Measurements from ENCODE around the gene LZTFL1. TPM values are rescaled to one million over a fixed set of nuclear protein-coding genes. Genes with fewer than 3 reads are reported as not detected.

Gene LZTFL1
- total RNA-seq, 1 experiment from 2014 or later: 32.3 TPM

DNA sequence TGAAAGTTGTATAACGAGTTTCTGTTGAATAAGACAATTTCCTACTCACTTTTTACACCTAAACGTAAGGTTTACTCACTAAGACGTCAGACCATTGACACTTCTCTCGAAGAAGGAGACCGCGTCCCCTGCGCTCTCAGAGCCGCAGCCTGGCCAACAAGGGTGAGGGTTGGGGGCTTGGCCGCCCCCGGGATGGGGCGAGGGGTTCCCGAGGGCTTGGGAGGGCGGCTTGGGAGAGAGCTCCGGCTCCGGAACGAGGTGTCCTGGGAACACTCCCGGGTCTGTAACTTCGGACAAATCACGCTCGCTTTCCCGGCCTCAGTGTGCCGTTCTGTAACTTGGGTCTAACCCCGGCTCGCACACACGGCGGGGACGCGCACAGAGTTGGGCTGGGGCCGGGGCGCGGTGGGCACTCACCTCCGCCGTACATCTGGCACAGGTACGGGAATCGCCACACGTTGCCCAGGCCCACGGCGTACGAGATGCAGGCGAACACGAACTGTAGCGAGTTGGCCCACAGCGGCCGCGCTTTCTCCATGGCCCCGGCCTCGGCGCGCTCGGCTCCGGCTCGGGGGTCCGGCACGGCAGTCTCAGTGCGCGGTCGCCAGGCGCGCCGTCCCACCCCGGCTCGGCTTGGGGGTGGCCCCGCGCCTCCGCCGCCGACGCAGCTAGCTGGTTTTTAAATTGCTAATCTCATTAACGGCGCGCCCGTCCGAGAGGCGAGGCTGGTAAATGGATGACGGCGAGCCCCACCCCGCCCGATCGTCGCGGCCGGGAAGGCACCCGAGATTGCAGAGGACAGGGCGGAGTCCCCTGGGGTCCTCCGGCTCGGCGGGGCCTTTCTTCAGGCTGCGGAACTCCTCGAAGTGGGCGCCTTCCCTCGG is 45.8 kb downstream of the LZTFL1 start, which contains the start of gene SLC6A20:
Gene SLC6A20, minus strand, starts transcription at position 655 of the 884 bp plus-strand sequence. Its CDS starts 117 bp downstream, at position 538.
- in situ Hi-C loops (cut with HindIII; ENCODE audit: low pct_unique_long_range_greater_than_20kb, low sequenced_read_pairs): no loop called here
- DNase-seq (ENCODE audit: low read depth, low spot score): no peak

- in situ Hi-C loops (cut with HindIII; ENCODE audit: low pct_unique_long_range_greater_than_20kb, low sequenced_read_pairs): no loop called here
These were observed 46.4 kb downstream of the LZTFL1 start for GRCh38 chr3:45795509-45795881.

GRCh38 chr3:45794660-45795059 is 47.3 kb downstream of the LZTFL1 start:
- in situ Hi-C loops (cut with HindIII; ENCODE audit: low pct_unique_long_range_greater_than_20kb, low sequenced_read_pairs): no loop called here
- DNase-seq (ENCODE audit: low read depth, low spot score): no peak

More at GRCh38 chr3:45795509-45795881, 46.4 kb downstream of the LZTFL1 start:
- no peak for DNase-seq (ENCODE audit: low read depth, low spot score)

GRCh38 chr3:45794177-45794560 is 47.8 kb downstream of the LZTFL1 start:
- no peak for DNase-seq (ENCODE audit: low read depth, low spot score)
- in situ Hi-C loops (cut with HindIII; ENCODE audit: low pct_unique_long_range_greater_than_20kb, low sequenced_read_pairs): no loop called here

DNA sequence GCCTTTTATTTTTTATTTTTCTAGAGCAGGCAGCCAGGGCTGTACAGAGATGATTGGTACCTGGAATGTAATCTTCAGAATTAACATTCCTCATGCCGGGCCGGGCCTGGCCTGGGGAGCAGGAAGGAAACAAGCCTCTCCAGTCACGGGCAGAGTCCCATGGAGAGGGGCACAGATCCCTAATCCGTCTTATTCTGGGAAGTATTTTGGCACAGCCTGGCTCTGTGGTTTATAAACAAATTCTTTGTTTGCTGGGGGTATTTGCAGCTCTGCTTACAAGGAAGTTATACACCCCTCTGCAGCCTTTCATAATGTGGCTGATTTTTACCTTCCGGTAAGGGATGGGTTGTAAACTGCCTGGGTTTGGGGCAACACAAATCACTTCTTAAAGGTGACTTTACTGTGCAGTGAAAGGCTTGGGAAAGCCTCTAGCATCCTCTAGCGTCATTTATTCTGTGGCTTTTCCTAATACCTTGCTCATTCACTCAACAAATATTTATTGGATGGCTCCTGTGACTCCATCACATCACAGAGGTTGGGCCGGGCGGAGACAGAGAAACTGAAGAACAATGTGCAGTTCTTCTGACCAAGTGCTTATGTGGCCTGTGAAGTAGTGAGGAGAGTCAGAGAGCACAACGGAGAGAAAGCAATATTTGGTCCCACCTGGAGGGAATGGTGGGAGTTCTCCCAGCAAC is 48.3 kb downstream of the LZTFL1 start:
- in situ Hi-C loops (cut with HindIII; ENCODE audit: low pct_unique_long_range_greater_than_20kb, low sequenced_read_pairs): no loop called here
- no peak for DNase-seq (ENCODE audit: low read depth, low spot score)

GRCh38 chr3:45792516-45793172 is 49.3 kb downstream of the LZTFL1 start:
- in situ Hi-C loops (cut with HindIII; ENCODE audit: low pct_unique_long_range_greater_than_20kb, low sequenced_read_pairs): no loop called here
- no peak for DNase-seq (ENCODE audit: low read depth, low spot score)

GRCh38 chr3:45792036-45792435 is 49.9 kb downstream of the LZTFL1 start:
- in situ Hi-C loops (cut with HindIII; ENCODE audit: low pct_unique_long_range_greater_than_20kb, low sequenced_read_pairs): no loop called here
- DNase-seq (ENCODE audit: low read depth, low spot score): no peak

DNA sequence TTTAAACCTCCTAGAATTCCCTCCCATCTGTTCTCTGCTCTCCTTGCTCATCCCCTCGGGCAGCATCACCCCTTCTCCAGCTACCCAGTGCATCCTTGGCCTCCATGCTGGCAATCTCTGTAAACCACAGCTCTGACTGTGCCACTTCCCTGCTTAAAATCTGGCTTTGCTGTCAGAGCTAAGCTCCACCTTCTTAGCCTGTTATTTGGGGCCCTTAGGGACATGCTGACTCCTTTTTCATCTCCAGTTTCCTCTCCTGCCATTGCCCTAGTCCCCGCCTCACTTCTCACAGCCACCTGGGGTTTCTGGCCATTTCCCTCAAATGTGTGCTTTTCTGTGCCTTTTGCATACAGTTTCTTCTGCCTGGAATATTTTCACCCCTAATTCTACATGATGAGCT is 51.3 kb downstream of the LZTFL1 start:
- in situ Hi-C loops (cut with HindIII; ENCODE audit: low pct_unique_long_range_greater_than_20kb, low sequenced_read_pairs): no loop called here
- DNase-seq (ENCODE audit: low read depth, low spot score): no peak

DNA sequence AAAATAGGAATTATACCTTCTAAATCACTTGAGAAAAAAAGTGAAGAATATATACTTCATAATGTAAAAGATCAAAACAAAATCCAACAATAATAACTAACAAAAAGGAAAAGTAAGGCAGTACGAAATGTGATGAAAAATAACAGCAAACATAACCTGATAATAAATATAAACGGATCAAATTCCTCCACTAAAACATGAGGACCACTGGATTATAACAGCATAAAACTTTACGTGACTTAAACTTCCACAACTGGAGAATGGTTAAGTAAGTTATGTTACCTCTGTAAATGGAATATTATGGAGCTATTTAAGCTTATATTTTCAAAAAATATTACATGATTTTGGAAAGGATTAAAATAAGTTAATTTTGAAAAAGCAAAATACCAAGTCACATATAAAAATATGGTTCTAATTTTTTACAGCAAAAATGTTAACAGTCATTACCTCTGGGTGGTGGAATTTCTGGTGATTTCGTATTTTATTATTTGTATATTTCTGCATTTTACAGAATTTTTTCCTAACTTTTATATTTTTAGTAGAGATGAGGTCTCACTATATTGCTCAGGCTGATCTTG is 52.6 kb downstream of the LZTFL1 start:
- in situ Hi-C loops (cut with HindIII; ENCODE audit: low pct_unique_long_range_greater_than_20kb, low sequenced_read_pairs): no loop called here
- DNase-seq (ENCODE audit: low read depth, low spot score): no peak

GRCh38 chr3:45787551-45787950 is 54.4 kb downstream of the LZTFL1 start:
- DNase-seq (ENCODE audit: low read depth, low spot score): no peak
- in situ Hi-C loops (cut with HindIII; ENCODE audit: low pct_unique_long_range_greater_than_20kb, low sequenced_read_pairs): no loop called here

- in situ Hi-C loops (cut with HindIII; ENCODE audit: low pct_unique_long_range_greater_than_20kb, low sequenced_read_pairs): no loop called here
- no peak for DNase-seq (ENCODE audit: low read depth, low spot score)
These were observed 55.0 kb downstream of the LZTFL1 start for GRCh38 chr3:45786801-45787495.

- in situ Hi-C loops (cut with HindIII; ENCODE audit: low pct_unique_long_range_greater_than_20kb, low sequenced_read_pairs): no loop called here
- no peak for DNase-seq (ENCODE audit: low read depth, low spot score)
These were observed 56.2 kb downstream of the LZTFL1 start for GRCh38 chr3:45785605-45786150.

DNA sequence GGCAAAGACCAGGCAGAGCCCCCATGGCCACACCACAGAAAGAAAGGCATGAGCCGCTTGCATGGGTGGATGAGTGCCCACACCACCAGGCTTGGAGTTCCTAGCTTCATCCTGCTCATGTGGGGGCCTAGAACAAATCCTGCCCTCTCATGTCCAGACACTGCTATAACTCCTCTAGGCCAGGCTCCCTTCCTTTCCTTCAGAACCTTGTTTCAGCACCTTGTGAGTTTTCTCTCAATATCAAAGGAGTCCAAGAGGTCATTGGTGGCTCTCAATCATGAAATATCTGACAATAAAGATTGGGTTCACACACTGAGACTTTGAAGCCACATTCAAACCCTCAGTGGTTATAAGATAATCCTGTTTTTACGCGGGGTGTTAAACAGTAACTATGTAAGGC is 58.3 kb downstream of the LZTFL1 start:
- peak; percentile 16 for DNase-seq (ENCODE audit: low read depth, low spot score)
- in situ Hi-C loops (cut with HindIII; ENCODE audit: low pct_unique_long_range_greater_than_20kb, low sequenced_read_pairs): no loop called here

DNA sequence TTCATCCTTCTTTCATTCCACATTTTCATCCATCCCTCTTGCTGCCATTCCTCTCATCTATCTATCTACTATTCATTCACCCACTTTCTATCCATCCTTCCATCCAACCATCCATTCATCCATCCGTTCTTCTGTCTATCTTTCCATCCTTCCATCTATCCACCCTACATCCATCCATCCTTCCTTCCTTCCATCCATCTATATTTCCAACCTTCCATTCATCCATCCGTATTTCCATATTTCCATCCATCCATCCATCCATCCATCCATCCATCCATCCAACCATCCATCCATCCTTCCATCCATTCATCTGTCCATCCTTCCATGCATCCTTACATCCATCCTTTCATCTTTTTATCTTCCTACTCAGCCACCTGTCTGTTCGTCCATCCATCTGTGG is 59.5 kb downstream of the LZTFL1 start:
- in situ Hi-C loops (cut with HindIII; ENCODE audit: low pct_unique_long_range_greater_than_20kb, low sequenced_read_pairs): no loop called here
- DNase-seq (ENCODE audit: low read depth, low spot score): no peak

GRCh38 chr3:45781841-45782240 is 60.1 kb downstream of the LZTFL1 start:
- no peak for DNase-seq (ENCODE audit: low read depth, low spot score)
- in situ Hi-C loops (cut with HindIII; ENCODE audit: low pct_unique_long_range_greater_than_20kb, low sequenced_read_pairs): no loop called here

DNA sequence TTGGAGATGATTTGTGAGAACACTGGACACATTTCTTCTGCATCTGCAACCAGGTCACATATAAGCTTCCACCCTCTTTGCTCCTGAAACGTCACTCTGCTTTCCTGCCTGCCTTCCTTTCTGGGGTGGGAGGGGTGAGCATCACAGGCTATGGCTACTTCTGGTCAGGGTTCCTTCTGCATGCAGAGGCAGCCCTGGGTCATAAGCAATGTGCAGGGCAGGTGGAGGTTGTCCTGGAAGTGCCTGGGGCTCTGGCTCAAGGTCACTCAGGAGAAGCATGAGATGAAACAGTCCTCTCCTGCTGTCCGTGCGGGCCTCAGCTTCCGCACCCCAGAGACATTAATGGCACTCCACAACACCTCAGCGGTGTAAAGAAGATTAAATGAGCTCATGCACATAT is 60.6 kb downstream of the LZTFL1 start:
- no peak for DNase-seq (ENCODE audit: low read depth, low spot score)
- in situ Hi-C loops (cut with HindIII; ENCODE audit: low pct_unique_long_range_greater_than_20kb, low sequenced_read_pairs): no loop called here

Measured in SK-MEL-5 (cell line).